GM12872 (cell line): Measurements from ENCODE around the gene TSSK6.
A peak's percentile ranks its signal among the peaks of the same experiment; 100 is the strongest.

Experiments used
- CTCF ChIP-seq: IDR thresholded peaks from 3 replicates; pipeline ENCODE4 v1.5.1; 2011; ENCODE audit warnings: low read depth, mild to moderate bottlenecking, low read length, moderate library complexity; ENCODE audit not compliant: insufficient read depth

The TSSK6 gene

GRCh38 chr19:19554074-19555023 lies 39.0 kb upstream of the TSSK6 start:
- peak; percentile 90 for TF ChIP-seq CTCF

DNA sequence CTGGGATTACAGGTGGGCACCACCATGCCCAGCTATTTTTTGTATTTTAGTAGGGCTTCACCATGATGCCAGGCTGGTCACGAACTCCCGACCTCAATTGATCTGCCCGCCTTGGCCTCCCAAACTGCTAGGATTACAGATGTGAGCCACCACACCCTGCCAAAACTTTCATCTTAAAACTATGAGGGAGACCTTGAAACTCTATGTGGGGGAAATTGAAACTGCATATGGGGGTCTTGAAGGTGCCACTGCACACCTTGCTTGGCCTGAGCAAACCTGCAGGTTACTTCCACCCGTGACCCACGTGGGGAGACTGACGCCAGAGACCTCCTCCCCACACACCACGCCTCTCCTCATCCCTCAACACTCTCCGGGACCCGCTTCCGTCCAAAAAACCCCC lies 38.3 kb upstream of the TSSK6 start:
- TF ChIP-seq CTCF, result no peak

DNA sequence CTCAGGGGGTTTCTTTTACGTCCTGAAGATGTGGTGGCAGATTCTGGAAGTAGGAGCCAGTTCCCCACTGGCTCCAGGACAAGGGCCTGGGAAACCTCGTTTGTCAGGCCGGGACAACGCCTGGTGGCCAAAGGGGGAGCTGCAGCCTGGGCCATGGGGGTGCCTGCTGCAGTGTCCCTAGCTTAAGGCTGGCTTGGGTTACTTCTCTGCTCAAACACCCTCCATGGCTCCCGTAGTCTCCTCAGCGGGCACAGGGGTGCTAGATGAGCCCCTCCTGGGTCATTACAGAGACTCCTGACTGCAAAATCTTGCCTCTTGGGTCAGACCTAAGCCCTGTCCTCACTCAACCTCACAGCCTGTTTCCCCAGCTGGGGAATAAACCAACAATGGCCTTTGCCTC lies 37.5 kb upstream of the TSSK6 start:
- TF ChIP-seq CTCF, result peak; percentile 83

DNA sequence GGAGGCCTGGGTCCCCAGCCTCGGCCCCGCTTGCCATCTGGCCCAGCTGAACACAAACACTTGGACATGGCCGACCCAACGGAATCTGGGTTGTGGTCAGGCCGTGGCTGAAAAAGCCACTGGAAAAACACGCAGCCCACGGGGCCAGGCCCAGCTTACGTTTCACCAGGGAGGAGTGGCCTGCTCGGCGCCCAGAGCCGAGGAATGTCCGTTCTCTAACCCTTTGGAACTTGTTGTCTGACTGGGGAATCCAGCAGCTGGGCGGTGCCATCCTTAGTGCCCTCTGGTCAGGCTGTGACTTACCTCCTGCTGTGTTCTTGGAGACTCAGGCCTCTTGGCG lies 36.5 kb upstream of the TSSK6 start:
- TF ChIP-seq CTCF, result no peak

DNA sequence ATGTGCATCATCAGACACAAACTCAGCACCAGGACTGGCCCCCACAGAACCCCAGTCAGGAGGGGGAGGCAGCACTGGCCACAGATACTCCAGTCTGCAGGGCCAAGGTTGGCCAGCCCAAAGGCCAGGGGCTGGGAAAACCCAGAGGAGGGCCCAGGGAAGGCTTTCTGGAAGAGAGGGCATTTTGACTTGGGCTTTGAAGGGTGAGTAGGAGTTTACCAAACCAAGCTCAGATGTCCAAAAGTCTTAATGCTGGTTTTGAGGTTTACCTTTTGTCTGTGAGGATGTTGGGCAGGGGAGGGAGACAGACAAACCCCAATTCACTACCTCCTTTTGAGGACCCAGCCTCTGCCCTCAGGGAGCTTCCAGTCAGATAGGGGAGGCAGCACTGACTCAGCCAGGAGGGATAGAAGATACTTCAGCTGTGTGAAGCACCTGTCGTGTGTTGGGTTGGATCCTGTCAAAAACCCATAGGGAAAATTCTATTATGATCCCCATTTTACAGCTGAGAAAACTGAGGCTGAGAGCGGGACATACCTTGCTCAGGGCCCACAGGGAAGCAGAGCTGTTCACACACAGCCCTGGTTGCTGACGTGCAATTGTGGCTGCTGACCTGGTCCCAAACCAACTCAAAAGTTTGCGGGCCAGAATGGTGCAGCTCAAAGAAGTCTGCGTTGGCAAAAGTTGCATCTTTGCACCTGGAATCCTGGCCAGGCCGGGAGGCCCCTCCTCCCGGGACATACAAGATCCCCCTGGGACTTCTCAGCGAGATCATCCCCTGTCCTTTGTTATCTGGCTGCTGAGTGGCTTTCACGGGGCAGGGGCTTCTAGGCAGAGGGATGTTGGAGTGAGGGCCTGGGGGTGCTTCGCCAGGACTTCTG lies 35.9 kb upstream of the TSSK6 start:
- no peak for TF ChIP-seq CTCF

DNA sequence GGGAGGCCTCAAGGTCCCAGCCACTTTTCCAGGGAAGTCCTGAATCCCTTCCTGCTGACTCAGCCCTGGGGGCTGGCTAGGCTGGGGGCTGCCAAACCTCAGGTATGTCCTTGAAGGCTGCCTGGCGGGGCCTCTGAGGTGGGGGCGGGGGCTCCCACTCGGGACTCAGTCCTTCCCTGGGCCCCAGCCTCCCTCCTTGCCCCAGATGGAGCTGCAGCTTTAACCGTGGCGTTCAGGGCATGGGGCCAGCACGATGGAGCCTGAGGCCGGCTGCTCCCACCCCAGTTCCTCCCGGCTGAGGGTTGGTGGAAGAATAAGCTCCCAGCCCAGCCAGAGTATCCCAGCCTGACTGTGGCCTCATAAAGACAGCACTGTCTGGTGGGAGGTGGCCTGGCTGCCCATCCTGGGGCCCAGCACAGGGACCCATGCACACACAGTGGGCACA lies 35.2 kb upstream of the TSSK6 start:
- TF ChIP-seq CTCF, result no peak

DNA sequence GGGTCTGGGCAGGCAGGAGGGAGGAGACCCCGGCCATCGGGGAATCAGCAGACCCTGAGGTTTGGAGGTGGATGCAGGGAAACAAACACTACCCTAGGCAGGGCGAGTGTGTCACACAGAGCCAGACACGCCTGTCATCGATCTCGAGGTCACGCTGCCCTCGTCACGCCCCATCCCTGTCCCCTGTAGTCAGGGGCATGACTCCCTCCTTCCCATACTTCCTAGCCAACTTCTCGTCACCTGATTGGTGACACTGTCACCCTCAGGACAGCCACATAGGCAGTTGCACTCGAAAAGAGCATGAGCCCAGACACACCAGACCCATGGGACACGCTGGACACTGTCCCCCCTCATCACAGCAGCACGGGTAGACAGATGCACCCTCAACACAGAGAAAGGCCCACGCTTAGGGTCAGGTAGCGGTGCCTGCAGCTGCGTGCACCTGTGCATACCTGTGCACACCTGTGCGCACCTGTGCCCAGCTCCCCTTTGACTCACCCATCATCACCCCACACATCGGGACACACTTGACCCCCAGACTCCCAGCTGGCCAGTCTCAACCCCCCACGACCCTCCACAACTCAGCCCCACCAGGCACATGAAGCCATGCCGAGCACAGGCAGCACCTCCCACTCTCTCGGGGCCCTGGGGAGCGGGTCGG lies 34.6 kb upstream of the TSSK6 start:
- no peak for TF ChIP-seq CTCF
